ENCODE data around the gene PKP4. TPM values are rescaled to one million over a fixed set of nuclear protein-coding genes. Genes with fewer than 3 reads are reported as not detected.

PKP4 gene
- total and polyA plus RNA-seq, 2 donors (not counting 1 experiment from before 2014, with no cell fraction given), result 2.0 to 13.3 TPM

DNA sequence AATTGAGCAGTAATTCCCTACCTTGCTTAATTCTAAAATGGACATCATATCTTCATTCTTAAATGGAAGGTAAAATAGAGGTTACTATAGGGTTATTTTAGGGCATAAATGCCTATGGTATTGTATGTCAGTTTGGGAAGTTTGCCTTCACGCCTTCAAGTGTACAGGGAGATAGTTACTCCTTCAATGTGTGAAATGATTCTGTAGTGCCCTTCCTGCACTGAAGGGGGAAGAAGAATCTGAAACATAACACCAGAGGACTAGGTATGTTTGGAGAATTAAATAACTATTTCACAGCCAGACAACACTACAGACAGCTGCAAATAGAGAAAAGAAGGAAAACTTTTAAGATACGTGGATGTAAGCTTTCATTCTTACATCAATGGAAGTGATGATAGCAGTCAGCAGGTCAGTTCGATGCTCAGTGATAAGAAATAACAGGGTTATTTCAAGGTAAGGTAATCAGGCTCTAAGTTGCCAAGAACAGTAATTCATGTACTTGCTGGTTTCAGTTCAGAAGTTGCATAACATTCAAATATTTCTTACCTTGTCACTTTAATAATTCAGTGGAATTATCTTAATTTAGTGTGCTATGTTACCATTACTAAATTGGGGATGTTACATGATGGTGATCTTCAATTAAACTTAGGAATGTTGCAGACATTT is 4.0 kb downstream of the PKP4 start:
- ATAC-seq (ENCODE audit: low read depth), result no peak

More for the DNA sequence above, 4.0 kb downstream of the PKP4 start:
- H3K27me3 ChIP-seq (replicated peaks in 1 of 4; ENCODE audit: control extremely low read depth in 1 of 4, control insufficient read depth in 3 of 4, insufficient read depth in 4 of 4, low read length in 3 of 4), result peaks cover 0 to 14% (median 5%) of the 10 kb centered on the region in 4 experiments
- H3K27ac Mint-ChIP-seq, result no peak overlapping the region
- H3K36me3 ChIP-seq (replicated peaks in 1 of 2; ENCODE audit: control extremely low read depth in 1 of 2, control insufficient read depth in 1 of 2, extremely low read depth in 1 of 2, insufficient read depth in 2 of 2, low read length in 1 of 2), result no peaks in the 10 kb centered on the region
- H3K4me2 ChIP-seq (replicated peaks; ENCODE audit: low read depth, low read length, poor library complexity, severe bottlenecking), result no peak overlapping the region
- DNase-seq, result no peak
- H3K27ac ChIP-seq (ENCODE audit: low read length in 2 of 2), result no peak overlapping the region
- H3K9ac ChIP-seq (ENCODE audit: low read length), result no peak overlapping the region
- peaks cover 17% of the 10 kb centered on the region for H3K4me1 Mint-ChIP-seq
- TF ChIP-seq CTCF (IDR thresholded peaks at IDR 0.05) (no peak), EZH2 (IDR thresholded peaks at IDR 0.05; ENCODE audit: borderline replicate concordance, insufficient read depth, low read depth, low read length, poor library complexity, severe bottlenecking) (no peak)
- no peaks in the 10 kb centered on the region for H3K9me3 ChIP-seq (ENCODE audit: control extremely low read depth in 1 of 3, control insufficient read depth in 2 of 3, insufficient read depth in 1 of 3, low read length in 2 of 3)
- H3K9me3 Mint-ChIP-seq (ENCODE audit: insufficient read depth), result no peaks in the 10 kb centered on the region
- no peaks in the 10 kb centered on the region for H4K20me1 ChIP-seq (ENCODE audit: control insufficient read depth, insufficient read depth, low read length, poor library complexity, severe bottlenecking)
- ChIA-PET CTCF (no interaction called here), POLR2A (no interaction called here)
- peaks cover 12 to 16% of the 10 kb centered on the region in 2 donors for H3K4me1 ChIP-seq (ENCODE audit: control insufficient read depth in 2 of 2, insufficient read depth in 2 of 2, low read length in 2 of 2)
- H3K27me3 Mint-ChIP-seq, result peaks cover 16% of the 10 kb centered on the region
- H2AFZ ChIP-seq (ENCODE audit: insufficient read depth, low read depth, low read length, poor library complexity, severe bottlenecking), result no peak overlapping the region
- 90% methylated on average over 2 of the region's 3 CpGs for WGBS (ENCODE audit: insufficient coverage)
- no peak overlapping the region for H3K4me3 Mint-ChIP-seq
- intact Hi-C loops (cut with micrococcal nuclease), result no loop called here
- no peaks in the 10 kb centered on the region for H3K79me2 ChIP-seq (ENCODE audit: control insufficient read depth, insufficient read depth, low read length)
- H3K4me3 ChIP-seq (ENCODE audit: control extremely low read depth in 1 of 5, extremely low read depth in 1 of 5, insufficient read depth in 1 of 5, low read depth in 2 of 5, low read length in 4 of 5), result no peak overlapping the region
